Thyroid gland (tissue), 4 donors: ENCODE data around the gene KIF2C.

ENCODE experiments used
- CTCF ChIP-seq, 6 experiments: fragments of 200-600 bp in 3 of 6; fragments of 450-650 bp in 3 of 6; sonication (generic) in 3 of 6; IDR thresholded peaks; one replicate each; pipeline ENCODE4 v1.5.1; 2016 to 2019; ENCODE audit warnings: antibody characterized with exemption in 6 of 6, mild to moderate bottlenecking in 2 of 6, inconsistent platforms in 1 of 6, moderate library complexity in 1 of 6
- POLR2A ChIP-seq, 2 donors: fragments of 450-650 bp; IDR thresholded peaks; one replicate each; pipeline ENCODE4 v1.6.1; 2017; ENCODE audit warnings: antibody characterized with exemption in 2 of 2, mild to moderate bottlenecking in 2 of 2, moderate library complexity in 1 of 2

DNA sequence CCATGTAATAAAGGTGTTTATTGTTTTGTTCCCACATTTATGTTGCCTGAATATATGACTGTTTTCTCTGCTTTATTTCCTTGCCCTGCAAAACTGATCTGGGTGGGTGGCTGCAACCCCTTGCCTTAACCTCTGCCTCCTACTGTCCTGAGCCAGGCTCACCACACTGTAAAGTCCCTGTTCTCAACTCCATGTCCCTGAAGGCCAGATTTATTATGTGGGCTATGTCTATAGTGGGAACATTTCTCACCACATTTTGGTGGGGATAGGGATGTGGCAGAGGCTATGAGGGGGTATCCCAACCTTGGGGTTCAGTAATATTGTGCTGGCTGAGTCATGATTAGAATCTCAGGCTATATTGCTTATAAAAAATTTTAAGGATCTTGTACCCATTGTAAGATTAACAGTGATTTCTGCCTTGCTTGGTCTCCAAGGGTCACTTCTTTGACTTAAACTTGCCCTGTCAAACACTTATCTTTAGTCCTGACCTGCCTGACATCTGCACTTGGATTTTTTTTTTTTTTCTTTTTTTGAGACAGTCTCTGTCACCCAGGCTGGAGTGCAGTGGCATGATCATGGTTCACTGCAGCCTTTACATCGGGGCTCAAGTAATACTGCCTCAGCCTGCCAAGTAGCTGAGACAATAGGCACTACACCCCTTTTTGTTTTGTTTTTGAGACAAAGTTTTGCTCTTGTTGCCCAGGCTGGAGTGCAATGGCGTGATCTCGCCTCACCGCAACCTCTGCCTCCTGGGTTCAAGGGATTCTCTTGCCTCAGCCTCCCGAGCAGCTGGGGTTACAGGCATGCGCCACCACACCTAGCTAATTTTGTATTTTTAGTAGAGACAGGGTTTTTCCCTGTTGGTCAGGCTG is 39.3 kb downstream of the KIF2C start:
- TF ChIP-seq CTCF (IDR thresholded peaks at IDR 0.05): no peak
- TF ChIP-seq POLR2A (IDR thresholded peaks at IDR 0.05): no peak
